Right hindlimb (tissue), 1 donor: ENCODE measurements around the gene ZNF407.

Source experiments
- DNase-seq: peaks from one replicate; pipeline ENCODE4 v3.0.0-alpha.2; 2018

Gene ZNF407

GRCh38 chr18:74630804-74631203 is 33.1 kb downstream of the ZNF407 start:
- no peak for DNase-seq

DNA sequence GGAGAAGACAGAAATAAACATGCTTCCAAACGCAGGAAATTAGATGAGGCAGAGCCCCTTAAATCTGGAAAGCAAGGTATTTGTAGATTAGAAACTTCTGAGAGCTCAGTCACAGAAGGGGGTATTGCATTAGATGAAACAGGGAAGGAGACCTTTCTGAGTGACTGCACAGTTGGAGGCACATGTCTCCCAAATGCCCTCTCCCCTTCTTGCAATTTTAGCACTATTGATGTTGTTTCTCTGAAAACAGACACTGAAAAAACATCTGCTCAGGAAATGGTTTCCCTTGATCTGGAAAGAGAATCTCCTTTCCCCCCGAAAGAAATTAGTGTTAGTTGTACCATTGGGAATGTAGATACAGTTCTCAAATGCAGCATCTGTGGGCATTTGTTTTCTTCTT is 33.5 kb downstream of the ZNF407 start:
- no peak for DNase-seq

GRCh38 chr18:74631623-74632350 is 34.1 kb downstream of the ZNF407 start:
- DNase-seq: no peak

GRCh38 chr18:74632351-74632679 is 34.6 kb downstream of the ZNF407 start:
- no peak for DNase-seq

GRCh38 chr18:74632856-74633255 is 35.2 kb downstream of the ZNF407 start:
- DNase-seq: no peak

DNA sequence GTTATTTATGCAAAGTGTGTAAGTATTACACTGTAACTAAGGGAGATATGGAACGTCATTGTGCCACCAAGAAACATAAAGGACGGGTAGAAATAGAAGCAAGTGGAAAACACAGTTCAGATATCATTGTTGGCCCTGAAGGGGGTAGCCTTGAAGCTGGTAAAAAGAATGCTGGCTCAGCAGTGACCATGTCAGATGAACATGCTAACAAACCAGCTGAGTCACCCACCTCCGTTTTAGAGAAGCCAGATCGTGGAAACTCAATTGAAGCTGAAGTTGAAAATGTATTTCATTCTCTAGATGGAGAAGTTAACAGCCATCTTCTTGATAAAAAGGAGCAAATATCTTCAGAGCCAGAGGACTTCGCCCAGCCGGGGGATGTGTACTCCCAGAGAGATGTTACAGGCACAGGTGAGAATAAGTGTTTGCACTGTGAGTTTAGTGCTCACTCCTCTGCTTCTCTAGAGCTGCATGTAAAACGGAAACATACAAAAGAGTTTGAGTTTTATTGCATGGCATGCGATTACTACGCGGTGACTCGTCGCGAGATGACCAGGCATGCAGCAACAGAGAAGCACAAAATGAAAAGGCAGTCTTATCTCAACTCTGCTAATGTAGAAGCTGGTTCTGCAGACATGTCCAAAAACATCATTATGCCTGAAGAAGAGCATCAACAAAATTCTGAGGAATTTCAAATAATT is 36.1 kb downstream of the ZNF407 start:
- no peak for DNase-seq

DNA sequence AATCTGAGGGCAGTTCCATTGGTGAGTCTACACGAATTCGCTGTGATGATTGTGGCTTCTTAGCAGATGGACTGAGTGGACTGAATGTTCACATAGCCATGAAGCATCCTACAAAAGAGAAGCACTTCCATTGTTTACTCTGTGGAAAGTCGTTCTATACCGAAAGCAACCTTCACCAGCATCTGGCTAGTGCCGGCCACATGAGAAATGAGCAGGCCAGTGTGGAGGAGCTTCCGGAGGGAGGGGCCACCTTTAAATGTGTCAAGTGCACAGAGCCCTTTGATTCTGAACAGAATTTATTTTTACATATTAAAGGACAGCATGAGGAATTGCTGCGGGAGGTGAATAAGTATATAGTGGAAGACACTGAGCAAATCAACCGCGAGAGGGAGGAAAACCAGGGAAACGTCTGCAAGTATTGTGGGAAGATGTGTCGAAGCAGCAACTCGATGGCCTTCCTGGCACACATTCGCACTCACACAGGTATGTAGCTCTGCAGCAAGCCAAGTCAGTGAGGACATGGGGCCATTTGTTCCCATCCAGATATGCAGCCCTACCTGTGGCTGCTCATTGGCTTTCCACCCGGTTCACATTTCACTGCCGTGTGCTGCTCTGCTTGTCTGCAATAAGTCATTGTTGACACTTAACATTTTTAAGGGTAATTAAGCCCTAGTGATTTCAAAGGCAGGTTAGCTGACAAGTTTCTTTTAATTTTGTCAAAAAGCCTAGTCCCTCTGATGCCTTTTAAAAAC is 37.7 kb downstream of the ZNF407 start:
- no peak for DNase-seq

GRCh38 chr18:74637070-74637469 is 39.4 kb downstream of the ZNF407 start:
- DNase-seq: no peak

DNA sequence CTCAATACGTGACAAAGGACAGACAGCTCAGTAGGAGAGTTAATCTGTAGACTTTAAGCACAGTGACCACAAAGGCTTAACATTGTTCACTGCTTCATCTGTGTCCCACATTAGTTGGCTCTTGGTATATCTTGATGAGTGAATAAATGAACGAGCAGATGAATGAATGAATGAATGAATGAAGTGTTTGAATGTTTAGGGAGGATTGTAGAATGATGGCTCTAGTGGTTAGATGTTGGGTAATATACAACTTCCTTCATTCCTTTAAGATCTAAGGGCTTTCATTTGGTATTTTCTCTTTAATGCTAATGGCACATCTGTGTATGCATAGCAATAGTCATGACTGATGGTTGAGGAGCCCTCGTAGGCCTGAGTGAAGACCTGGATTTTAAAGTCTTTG is 40.5 kb downstream of the ZNF407 start:
- DNase-seq: no peak

GRCh38 chr18:74644713-74645112 is 47.0 kb downstream of the ZNF407 start:
- no peak for DNase-seq

GRCh38 chr18:74645679-74646078 is 48.0 kb downstream of the ZNF407 start:
- no peak for DNase-seq

GRCh38 chr18:74651327-74652128 is 53.9 kb downstream of the ZNF407 start:
- no peak for DNase-seq

DNA sequence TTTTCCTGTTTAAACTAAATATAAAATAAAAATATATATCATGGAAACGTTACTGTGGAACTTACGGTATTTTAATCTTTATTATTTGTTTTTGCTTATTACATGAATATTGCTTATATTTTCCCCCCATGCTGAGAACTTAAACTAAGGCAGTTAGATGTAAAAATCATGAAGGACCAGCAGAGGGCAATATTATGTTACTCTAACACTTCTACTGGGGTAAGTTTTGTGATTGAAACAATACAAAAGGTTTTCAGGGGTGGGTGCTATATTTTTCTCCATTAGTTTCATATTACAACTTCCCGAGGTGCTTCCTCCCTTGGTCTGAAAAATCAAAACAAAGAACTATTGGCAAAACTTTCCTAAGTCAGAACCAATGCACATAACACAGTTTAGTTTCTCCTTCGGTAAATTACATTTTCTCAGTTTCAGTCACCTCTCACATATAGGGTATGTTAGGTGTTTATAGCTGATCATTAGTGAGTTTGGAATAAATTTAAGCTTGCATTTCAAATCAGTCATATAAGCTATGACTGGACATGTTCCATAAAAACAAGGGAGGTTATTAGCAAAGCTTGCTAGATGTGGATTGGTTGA is 54.8 kb downstream of the ZNF407 start:
- no peak for DNase-seq

DNA sequence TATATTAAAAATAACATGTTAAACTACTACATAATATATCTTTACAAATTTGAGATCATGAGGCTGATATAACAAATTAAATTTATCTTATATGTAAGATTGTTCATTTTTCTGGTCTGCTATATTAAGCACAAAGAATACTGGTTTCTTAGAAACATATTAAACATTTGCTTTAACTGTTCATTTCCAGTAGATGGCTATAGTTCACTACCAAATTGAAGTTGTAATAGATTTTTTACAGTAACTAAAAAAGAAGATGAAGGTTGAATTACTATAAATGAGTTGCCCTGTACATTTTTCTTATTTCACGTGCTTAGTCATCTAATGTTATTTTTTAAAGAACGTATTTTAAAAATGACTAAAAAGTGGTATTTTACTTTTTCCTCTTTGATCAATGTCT is 57.0 kb downstream of the ZNF407 start:
- DNase-seq: no peak

DNA sequence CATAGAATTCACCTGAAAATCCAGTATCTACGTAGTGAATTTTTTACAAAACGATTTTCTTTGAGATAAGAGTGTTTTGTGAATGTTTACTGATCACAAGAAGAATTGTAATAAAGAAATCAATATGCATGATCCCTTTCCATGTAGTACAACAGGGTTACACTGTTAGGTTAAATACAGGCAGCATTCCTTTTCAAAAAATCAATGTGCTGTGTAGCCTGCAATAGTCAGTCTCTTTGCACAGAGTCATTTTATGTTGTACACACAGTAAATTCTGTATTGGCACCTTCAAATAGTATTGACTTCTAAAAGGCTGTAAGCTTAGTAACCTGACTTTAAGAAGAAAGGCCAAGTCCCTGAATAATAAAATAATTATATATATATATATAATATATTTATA is 63.3 kb downstream of the ZNF407 start:
- no peak for DNase-seq

- DNase-seq: no peak
Observed at GRCh38 chr18:74661691-74662090, 64.0 kb downstream of the ZNF407 start.

DNA sequence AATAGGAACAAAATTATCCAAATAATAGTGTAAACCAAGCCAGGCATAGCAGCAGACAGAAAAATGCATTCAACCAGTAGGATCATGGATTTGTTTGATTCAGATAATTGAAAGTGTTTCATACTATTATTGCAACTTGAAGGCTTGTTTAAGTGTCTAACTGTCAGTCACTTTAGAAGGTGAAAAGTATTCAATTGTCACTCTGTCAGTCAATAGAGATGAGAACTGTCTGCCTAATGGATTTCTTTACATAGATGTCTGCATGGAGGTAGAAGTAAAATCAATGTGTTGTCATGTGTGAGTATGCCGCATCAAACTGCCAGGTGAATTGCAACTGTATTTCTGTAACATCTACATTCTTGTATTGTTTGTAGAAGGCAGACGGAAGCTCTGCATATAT is 65.0 kb downstream of the ZNF407 start:
- no peak for DNase-seq

- no peak for DNase-seq
Observed at GRCh38 chr18:74665346-74665745, 67.7 kb downstream of the ZNF407 start.

DNA sequence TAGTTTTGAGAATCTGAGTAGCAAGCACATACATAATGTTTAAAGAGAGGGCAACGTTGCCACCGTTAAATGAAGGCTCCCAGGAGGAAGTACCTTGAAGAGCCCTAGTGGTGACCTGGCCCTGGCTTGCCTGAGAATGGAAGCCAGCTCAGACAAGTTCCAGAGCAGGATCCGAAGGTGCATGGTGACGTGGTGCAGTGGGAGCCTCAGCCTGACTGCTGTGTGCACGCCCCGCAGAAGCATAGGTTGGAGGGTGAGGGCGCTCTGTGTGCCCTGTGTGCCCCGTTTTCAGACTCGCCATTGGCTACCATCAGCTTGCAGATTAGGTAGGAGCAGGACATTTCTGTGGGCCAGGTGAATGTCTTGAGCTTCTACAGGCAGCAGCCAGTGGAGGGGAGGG is 68.2 kb downstream of the ZNF407 start:
- DNase-seq: no peak

GRCh38 chr18:74669136-74669798 is 71.6 kb downstream of the ZNF407 start:
- DNase-seq: no peak

GRCh38 chr18:74672371-74672770 is 74.7 kb downstream of the ZNF407 start:
- no peak for DNase-seq

DNA sequence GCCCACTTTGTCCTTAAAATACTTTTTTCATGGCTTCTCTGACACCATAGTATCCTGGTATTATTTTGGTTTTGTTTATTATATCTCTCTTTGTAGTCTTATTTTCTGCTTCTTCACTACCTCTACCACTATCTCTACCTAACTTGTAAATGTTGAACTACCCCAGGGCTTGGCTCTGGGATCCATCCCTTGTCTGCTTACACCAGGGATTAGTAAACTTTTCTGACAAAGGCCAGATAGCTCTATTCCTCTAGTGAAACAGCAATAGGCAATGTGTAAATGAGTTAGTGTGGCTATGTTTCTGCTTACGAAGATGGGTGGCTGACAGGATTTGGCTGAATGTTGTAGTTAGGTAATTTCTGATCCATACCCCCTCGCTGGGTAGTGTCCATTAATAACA is 76.8 kb downstream of the ZNF407 start:
- no peak for DNase-seq
